ENCODE results near the gene JPH4.

Gene JPH4

GRCh38 chr14:23535943-23536342 is 42.6 kb downstream of the JPH4 start:
- DNase-seq (ENCODE audit: extremely low spot score) = no peak
- POLR2A ChIA-PET = no interaction called here
- CTCF ChIA-PET = interaction anchor here (1.3 to 7.8 kb wide), 2 partner anchors 12 to 59 kb away, joined by 3 to 59 read pairs; no protein-coding TSS in a partner anchor
- no peak for TF ChIP-seq CTCF (IDR thresholded peaks at IDR 0.05; ENCODE audit: control extremely low read depth, extremely low read depth, low read depth, missing control alignments)

- POLR2A ChIA-PET = no interaction called here
- no peak for DNase-seq (ENCODE audit: extremely low spot score)
- CTCF ChIA-PET = interaction anchor here (1.2 to 1.5 kb wide), 4 partner anchors 8 to 55 kb away, joined by 3 to 6 read pairs (median 4); no protein-coding TSS in a partner anchor
- TF ChIP-seq CTCF (IDR thresholded peaks at IDR 0.05; ENCODE audit: control extremely low read depth, extremely low read depth, low read depth, missing control alignments) = no peak
These were observed 44.7 kb downstream of the JPH4 start for GRCh38 chr14:23533652-23534435.

GRCh38 chr14:23532658-23533057 is 45.9 kb downstream of the JPH4 start:
- POLR2A ChIA-PET = no interaction called here

GRCh38 chr14:23531391-23531790 is 47.2 kb downstream of the JPH4 start:
- ChIA-PET POLR2A (no interaction called here), CTCF (interaction anchor here (0.6 to 3.6 kb wide), 6 partner anchors 8 to 53 kb away, joined by 3 to 20 read pairs (median 4); no protein-coding TSS in a partner anchor)
- TF ChIP-seq CTCF (IDR thresholded peaks at IDR 0.05; ENCODE audit: control extremely low read depth, extremely low read depth, low read depth, missing control alignments) = no peak
- DNase-seq (ENCODE audit: extremely low spot score) = no peak

More at GRCh38 chr14:23532658-23533057, 45.9 kb downstream of the JPH4 start:
- TF ChIP-seq CTCF (IDR thresholded peaks at IDR 0.05; ENCODE audit: control extremely low read depth, extremely low read depth, low read depth, missing control alignments) = no peak
- CTCF ChIA-PET = interaction anchor here (0.7 to 1.4 kb wide), 4 partner anchors 10 to 80 kb away, joined by 3 to 4 read pairs (median 3); no protein-coding TSS in a partner anchor
- no peak for DNase-seq (ENCODE audit: extremely low spot score)

DNA sequence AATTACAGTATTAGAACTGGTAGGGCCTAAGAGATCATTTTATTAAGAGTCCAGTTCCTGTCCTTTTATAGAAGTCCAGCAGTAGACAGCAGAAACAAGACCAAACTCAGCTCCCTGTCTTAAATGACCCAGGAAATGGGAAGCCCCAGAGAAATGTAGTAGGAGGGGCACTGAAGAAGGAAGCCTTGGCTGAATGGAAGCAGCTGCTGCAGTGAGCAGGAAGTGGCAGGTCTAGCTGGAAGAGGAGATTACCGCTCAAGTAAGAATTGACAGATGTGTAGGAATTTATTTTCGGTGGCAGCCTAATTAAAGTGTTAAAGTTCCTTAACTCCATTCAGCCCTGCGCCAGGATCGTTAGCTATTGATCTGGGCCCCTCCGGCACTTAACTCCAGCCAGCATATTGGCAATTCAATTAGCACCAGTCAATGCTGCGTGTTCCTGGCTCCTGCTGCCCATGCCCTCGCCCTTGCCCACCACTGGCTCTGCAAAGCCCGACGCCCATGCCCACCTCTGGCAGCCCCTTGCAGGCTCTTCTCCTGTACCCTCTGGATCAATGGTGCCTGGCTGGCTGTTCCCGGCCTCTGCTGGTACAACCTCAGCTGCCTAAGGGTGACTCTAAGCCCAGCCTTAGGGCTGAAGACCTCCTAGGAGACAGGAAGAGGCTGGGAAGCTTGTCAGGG is 48.1 kb downstream of the JPH4 start:
- ChIA-PET POLR2A (no interaction called here), CTCF (interaction anchor here (0.6 to 3.6 kb wide), 8 partner anchors 9 to 58 kb away, joined by 3 to 20 read pairs (median 4); no protein-coding TSS in a partner anchor)
- no peak for DNase-seq (ENCODE audit: extremely low spot score)
- TF ChIP-seq CTCF (IDR thresholded peaks at IDR 0.05; ENCODE audit: control extremely low read depth, extremely low read depth, low read depth, missing control alignments) = no peak

- ChIA-PET POLR2A (no interaction called here), CTCF (interaction anchor here (1.0 to 3.6 kb wide), 6 partner anchors 11 to 49 kb away, joined by 3 to 20 read pairs (median 4); no protein-coding TSS in a partner anchor)
- DNase-seq (ENCODE audit: extremely low spot score) = no peak
- no peak for TF ChIP-seq CTCF (IDR thresholded peaks at IDR 0.05; ENCODE audit: control extremely low read depth, extremely low read depth, low read depth, missing control alignments)
These were observed 49.6 kb downstream of the JPH4 start for GRCh38 chr14:23529016-23529415.

Measured in GM10248 (cell line).